BJ (cell line): ENCODE measurements around the gene PLA2R1. TPM values are rescaled to one million over a fixed set of nuclear protein-coding genes. Genes with fewer than 3 reads are reported as not detected.

Experiments used
- CTCF ChIA-PET: fragments of 350-600 bp; formaldehyde crosslinking; extraction: SDS; loops from one replicate; lab custom pipeline; 2021; ENCODE audit warnings: antibody characterized with exemption, inconsistent platforms; lab: Yijun Ruan, JAX
- POLR2A ChIA-PET: fragments of 300-600 bp; sonication (Branson Sonifier 250); formaldehyde crosslinking; extraction: SDS; loops from one replicate; lab custom pipeline; 2021; ENCODE audit warnings: antibody characterized with exemption; lab: Charles Lee
- DNase-seq: peaks from one replicate; pipeline ENCODE4 v3.0.0-alpha.2; 2011; ENCODE audit warnings: low read depth
- H3K27me3 ChIP-seq: 2 replicates; pipeline ENCODE4 v1.6.0; 2011; ENCODE audit warnings: low read length; ENCODE audit not compliant: control insufficient read depth, insufficient read depth
- H3K36me3 ChIP-seq: 2 replicates; pipeline ENCODE4 v1.5.1; 2011; ENCODE audit warnings: low read length; ENCODE audit not compliant: control insufficient read depth, insufficient read depth
- H3K4me3 ChIP-seq: 2 replicates; pipeline ENCODE4 v1.5.1; 2011; ENCODE audit warnings: low read depth, mild to moderate bottlenecking, control low read depth, low read length
- CTCF ChIP-seq: IDR thresholded peaks from 2 replicates; pipeline ENCODE4 v1.5.1; 2011; ENCODE audit warnings: low read depth, mild to moderate bottlenecking, control low read depth, inconsistent platforms, low read length, moderate library complexity; ENCODE audit not compliant: insufficient read depth
- polyA plus RNA-seq: library from polyadenylated mRNA; depleted of rRNA; stranded (reverse); fragments of >200 nt; gene quantifications from 2 replicates; pipeline ENCODE4 v1.2.3, GENCODE V29; 2011

PLA2R1 gene
- polyA plus RNA-seq, 1 experiment = 9.5 TPM

GRCh38 chr2:159998961-159999360 is 63.5 kb downstream of the PLA2R1 start:
- ChIA-PET CTCF (no interaction called here), POLR2A (no interaction called here)
- Histone ChIP-seq H3K27me3 (no peaks in the 10 kb centered on the region), H3K36me3 (no peaks in the 10 kb centered on the region), H3K4me3 (no peak overlapping the region)
- TF ChIP-seq CTCF = peak; percentile 37
- DNase-seq = peak; percentile 44

- CTCF ChIA-PET = interaction anchor here (1.0 kb wide), 1 partner anchor 26 kb away, joined by 4 read pairs; no protein-coding TSS in a partner anchor
These were observed 64.2 kb downstream of the PLA2R1 start for GRCh38 chr2:159998243-159998642.

GRCh38 chr2:159996792-159997546 is 65.4 kb downstream of the PLA2R1 start:
- Histone ChIP-seq H3K36me3 (no peaks in the 10 kb centered on the region), H3K27me3 (no peaks in the 10 kb centered on the region), H3K4me3 (no peak overlapping the region)
- peak; percentile 34 for DNase-seq
- no peak for TF ChIP-seq CTCF
- ChIA-PET POLR2A (no interaction called here), CTCF (interaction anchor here (1.0 to 1.4 kb wide), 2 partner anchors 11 to 13 kb away, joined by 3 to 4 read pairs; no protein-coding TSS in a partner anchor)

More at GRCh38 chr2:159998243-159998642, 64.2 kb downstream of the PLA2R1 start:
- POLR2A ChIA-PET = no interaction called here
- no peak overlapping the region for H3K4me3 ChIP-seq
- H3K27me3 ChIP-seq = no peaks in the 10 kb centered on the region
- TF ChIP-seq CTCF = no peak
- no peaks in the 10 kb centered on the region for H3K36me3 ChIP-seq
- no peak for DNase-seq

GRCh38 chr2:159995038-159995437 is 67.4 kb downstream of the PLA2R1 start:
- ChIA-PET CTCF (interaction anchor here (0.7 kb wide), 1 partner anchor 9 kb away, joined by 3 read pairs; no protein-coding TSS in a partner anchor), POLR2A (no interaction called here)
- H3K36me3 ChIP-seq = no peaks in the 10 kb centered on the region
- H3K4me3 ChIP-seq = no peak overlapping the region
- DNase-seq = no peak
- no peaks in the 10 kb centered on the region for H3K27me3 ChIP-seq
- no peak for TF ChIP-seq CTCF

GRCh38 chr2:159989249-159989648 is 73.2 kb downstream of the PLA2R1 start:
- DNase-seq = no peak
- CTCF ChIA-PET = no interaction called here
- peaks cover 2% of the 10 kb centered on the region; the same call in 1 of the 2 replicates for H3K36me3 ChIP-seq
- POLR2A ChIA-PET = no interaction called here
- H3K4me3 ChIP-seq = no peak overlapping the region
- no peak for TF ChIP-seq CTCF
- no peaks in the 10 kb centered on the region for H3K27me3 ChIP-seq
